ENCODE data around the gene SUN3.

GRCh38 chr7:47992446-47992845 is 36.5 kb downstream of the SUN3 start:
- TF ChIP-seq FOXM1 (IDR thresholded peaks at IDR 0.05; ENCODE audit: low read depth) (no peak), YY1 (IDR thresholded peaks at IDR 0.05; ENCODE audit: low read depth) (no peak)
- TF ChIP-seq, protein P1, sequence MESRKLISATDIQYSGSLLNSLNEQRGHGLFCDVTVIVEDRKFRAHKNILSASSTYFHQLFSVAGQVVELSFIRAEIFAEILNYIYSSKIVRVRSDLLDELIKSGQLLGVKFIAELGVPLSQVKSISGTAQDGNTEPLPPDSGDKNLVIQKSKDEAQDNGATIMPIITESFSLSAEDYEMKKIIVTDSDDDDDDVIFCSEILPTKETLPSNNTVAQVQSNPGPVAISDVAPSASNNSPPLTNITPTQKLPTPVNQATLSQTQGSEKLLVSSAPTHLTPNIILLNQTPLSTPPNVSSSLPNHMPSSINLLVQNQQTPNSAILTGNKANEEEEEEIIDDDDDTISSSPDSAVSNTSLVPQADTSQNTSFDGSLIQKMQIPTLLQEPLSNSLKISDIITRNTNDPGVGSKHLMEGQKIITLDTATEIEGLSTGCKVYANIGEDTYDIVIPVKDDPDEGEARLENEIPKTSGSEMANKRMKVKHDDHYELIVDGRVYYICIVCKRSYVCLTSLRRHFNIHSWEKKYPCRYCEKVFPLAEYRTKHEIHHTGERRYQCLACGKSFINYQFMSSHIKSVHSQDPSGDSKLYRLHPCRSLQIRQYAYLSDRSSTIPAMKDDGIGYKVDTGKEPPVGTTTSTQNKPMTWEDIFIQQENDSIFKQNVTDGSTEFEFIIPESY (IDR thresholded peaks at IDR 0.05; ENCODE audit: borderline replicate concordance, low read depth): no peak
